Mammary epithelial cell (primary cell): ENCODE measurements around the gene ZNF768.

Source experiments
- CTCF ChIP-seq, 2 donors: IDR thresholded peaks in 1 of 2; conservative IDR thresholded peaks in 1 of 2; 2 replicates each; pipeline ENCODE4 v1.5.1; 2011 to 2012; ENCODE audit warnings: inconsistent platforms in 2 of 2, low read length in 2 of 2, mild to moderate bottlenecking in 2 of 2, control low read depth in 1 of 2, low read depth in 1 of 2; ENCODE audit not compliant: insufficient read depth in 1 of 2; ENCODE audit errors: extremely low read depth in 1 of 2
- EZH2 ChIP-seq: IDR thresholded peaks from 2 replicates; pipeline ENCODE4 v1.6.1; 2012; ENCODE audit warnings: low read length, inconsistent platforms, borderline replicate concordance

GRCh38 chr16:30525844-30526136 is 576 bp downstream of the ZNF768 start:
- TF ChIP-seq CTCF (conservative IDR thresholded peaks at IDR 0.05 in 1 of 2, IDR thresholded peaks at IDR 0.05 in 1 of 2; ENCODE audit: extremely low read depth in 1 of 2, insufficient read depth in 1 of 2, low read depth in 1 of 2, low read length in 2 of 2) = no peak
- TF ChIP-seq EZH2 = no peak
